Eye (tissue), 1 donor: ENCODE measurements around the gene APBB1IP.
"Not testable (repeated sequence)": the region's sequence is repeated elsewhere in the genome, so short reads cannot be mapped to it uniquely, and the experiment has no call there.

Source experiments
- DNase-seq: peaks from one replicate; pipeline ENCODE4 v3.0.0-alpha.2; 2015

Gene APBB1IP

DNA sequence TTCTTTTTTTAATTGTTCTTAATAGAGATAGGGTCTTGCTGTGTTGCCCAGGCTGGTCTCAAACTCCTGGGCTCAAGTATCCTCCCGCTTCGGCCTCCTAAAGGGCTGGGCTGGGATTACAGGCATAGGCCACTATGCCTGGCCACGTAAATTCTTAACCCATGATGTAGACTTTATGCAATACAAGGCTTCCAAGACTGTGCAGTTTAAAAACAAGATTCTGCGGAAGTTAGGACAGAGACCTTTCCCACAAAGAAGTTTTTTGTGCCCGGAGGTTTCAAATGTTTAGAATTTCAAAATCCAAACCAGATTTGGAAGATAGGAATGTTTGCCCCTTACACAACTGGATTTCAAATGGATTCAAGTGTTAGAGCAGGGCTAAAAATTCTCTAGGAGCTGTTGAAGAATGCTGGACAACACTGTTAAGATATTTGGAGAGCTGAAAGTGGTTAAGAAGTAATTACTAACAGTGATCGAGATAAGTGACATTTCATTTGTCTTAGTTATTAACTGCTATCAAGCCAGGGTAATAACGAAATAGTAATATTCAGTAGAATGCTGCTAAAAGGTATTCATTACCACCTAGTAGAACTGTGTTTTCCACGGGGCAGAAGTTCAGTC lies 7.4 kb downstream of the APBB1IP start:
- DNase-seq = no peak

DNA sequence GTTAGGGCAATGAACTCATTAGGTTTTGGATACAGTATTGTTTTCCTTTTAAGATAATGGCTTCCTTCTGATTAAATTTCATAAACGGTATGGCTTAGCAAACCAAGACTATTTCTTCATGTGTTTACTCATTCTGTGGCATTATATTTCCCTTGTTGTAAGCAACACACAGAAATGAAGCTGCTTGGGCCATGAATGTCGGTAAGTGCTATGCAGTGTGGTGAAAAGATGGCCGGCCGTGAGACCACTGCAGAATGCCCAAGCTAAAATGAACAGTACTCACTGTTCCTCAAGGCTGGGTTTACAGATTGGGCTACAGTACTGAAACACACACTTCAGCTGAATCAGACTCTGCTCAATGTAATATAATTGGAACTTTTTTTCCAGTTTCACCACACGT lies 8.1 kb downstream of the APBB1IP start:
- no peak for DNase-seq

DNA sequence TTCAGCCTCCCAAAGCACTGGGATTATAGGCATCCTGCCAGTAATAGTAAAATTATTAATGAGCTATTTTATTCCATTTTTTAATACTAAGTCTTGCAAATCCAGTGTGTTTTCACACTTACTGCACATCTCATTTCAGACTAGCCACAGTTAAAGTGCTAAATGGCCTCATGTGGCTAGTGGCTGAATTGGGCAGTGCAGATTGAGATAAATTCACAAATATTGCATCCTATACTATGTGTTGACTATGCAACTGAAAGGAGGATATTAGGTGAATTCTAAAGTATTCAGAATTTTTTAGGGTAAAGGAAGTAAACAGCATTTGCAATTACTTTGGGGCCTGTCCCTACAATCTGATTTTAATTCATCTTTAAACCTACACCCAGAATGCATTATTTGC lies 10.2 kb downstream of the APBB1IP start:
- no peak for DNase-seq

DNA sequence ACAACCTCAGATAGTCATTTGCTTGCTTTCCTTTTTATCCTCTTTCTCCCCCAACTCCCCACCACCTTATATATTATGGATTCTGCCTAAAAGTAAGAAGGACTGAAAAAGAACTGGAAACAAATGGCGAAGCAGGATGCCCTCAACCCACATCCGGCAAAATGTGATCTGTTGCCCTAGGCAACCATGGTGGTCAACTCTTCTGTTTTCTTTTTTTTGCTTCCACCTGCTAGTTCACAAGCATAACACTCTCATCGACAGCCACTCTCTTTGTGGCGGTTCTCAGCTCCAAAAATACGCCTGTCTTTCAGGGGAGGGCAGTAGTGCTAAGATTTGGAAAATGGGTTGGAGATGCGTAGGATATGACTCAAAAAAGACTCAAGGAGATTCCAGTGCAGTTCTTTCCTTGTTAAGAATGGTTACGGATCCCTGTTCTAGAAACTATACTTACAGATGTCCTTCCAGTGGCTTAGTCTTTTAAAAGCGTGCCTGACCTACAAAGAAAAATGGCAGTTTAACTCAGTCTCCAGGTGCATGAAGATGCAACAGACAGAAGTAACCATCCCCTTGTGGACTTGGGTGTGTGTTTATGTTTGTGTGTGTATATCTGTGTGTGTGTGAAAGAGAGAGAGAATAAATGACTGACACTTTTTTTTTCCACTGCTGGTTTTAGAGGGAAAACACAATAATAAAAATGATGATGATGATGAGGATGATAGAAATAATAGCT lies 10.7 kb downstream of the APBB1IP start:
- DNase-seq = no peak

DNA sequence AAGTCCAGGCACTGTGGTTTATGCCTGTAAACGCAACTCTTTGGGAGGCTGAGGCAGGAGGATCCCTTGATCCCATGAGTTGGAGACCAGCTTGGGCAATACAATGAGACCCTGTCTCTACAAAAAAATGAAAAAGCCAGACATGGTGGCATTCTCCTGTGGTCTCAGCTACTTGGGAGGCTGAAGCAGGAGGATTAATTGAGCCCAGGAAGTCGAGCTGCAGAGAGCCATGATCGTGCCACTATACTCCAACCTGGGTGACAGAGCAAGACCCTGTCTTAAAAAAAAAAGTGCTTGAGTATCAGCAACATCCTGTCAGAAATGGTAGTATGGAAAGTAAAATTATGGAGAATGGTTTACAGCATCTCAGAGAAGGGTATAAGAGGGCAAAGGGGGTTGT lies 11.6 kb downstream of the APBB1IP start:
- no peak for DNase-seq

DNA sequence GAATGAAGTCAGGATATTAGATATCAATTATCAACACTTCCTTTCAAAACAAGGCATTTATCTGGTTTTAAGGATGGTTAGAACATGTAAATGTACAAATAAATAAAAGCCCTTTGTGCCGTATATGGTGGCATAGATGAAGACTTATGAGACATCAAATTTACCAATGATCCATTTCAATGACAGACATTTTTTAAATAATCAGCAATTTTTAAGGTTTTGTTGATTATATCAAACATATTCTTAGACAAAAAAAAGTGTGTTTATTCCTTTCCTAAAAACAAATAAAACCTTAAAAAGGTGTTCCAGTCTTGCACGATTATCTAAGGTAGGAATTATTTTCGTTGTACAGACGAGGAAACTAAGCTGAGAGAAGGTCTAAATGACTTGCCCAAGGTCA lies 13.8 kb downstream of the APBB1IP start:
- no peak for DNase-seq

DNA sequence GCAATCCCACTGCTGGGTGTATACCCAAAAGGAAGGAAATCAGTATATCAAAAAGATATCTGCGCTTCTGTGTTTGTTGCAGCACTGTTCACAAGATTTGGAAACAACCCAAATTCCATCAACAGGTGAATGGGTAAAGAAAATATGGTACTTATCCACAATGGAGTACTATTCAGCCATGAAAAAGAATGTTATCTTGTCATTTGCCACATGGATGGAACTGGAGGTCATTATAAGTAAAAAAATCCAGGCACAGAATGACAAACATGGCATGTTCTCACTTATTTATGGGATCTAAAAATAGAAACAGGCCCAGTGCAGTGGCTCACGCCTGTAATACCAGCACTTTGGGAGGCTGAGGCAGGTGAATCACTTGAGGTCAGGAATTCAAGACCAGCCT lies 15.7 kb downstream of the APBB1IP start:
- DNase-seq = no peak

DNA sequence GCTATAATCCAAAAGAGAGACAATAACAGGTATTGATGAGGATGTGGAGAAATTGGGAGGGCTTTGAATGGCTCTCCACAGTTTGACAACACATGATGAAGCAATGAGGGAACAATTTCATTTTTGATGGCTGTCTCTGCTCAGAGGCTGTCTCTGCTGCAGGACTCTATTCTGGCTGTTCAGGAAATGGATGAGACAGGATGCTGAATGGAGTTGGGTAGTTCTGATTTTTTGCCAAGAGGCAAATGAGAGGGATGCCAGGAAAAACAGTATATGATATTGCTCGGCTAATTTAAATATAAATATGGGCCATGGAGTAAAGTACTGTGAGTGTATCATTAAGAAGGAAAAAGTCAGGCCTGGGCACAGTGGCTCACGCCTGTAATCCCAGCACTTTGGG lies 16.8 kb downstream of the APBB1IP start:
- DNase-seq = no peak

DNA sequence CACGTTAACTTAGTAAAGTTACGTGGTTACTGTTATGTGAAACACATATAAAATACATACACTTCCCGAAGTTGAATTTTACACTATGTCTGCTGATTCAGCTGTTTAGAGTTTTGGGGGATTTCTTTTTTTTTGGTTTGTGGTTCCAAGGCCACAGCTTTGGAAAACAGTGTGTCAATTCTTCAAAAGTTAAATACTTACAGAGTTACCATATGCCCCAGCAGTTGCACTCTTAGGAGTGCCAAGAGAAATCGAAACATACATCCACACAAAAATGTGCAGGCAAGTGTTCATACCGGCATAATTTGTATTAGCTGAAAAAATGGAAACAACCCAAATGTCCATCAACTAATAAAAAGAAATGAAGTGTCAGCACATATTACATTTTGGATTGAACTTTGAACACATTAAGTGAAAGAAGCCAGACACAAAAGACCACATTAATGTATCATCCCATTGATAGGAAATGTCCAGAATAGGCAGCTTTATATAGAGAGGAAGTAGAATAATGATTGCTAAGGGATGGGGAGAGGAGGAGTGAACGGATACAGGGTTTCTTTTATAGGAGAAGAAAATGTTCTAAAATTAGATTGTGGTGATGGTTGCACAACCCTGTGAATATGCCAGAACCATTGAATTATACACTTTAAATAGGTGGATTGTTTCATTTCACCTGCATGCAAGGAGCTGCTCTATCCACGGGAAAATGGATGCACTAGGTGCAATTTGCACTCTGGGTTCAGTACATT lies 17.6 kb downstream of the APBB1IP start:
- DNase-seq = peak; percentile 16

DNA sequence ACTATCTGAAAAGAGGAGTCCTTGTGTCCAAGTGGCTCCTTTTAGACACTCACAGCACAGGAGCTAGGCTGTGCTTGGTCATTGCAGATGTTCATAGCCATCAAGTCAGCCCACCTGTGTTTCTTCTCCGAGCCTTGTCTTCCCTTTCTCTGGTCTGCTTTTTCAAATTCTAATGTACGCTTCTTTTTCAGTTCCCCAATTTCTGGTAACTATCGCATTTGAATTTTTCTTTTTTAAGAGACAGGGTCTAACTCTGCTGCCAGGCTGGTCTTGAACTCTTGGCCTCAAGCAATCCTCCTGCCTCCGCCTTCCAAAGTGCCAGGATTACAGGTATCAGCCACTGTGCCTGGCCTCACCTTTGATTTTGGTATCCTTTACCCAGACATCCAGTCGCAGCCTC lies 18.9 kb downstream of the APBB1IP start:
- no peak for DNase-seq

DNA sequence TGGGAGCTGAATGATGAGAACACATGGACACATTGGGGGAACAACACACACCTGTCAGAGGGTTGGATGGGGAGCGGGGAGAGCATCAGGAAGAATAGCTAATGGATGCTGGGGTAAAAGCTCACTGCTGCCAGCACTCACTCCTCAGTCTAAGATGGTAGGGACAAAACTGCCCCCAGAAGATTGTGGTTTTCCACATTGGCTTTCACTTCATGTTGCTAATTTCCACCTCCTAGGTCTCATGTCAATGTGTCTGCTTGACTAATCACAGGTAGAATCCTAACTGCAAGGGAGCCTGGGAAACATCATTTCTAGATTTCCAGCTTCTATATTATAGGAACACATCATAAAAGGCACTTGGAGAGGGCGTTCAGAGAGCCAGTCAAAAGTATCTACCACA lies 22.6 kb downstream of the APBB1IP start:
- DNase-seq = no peak

DNA sequence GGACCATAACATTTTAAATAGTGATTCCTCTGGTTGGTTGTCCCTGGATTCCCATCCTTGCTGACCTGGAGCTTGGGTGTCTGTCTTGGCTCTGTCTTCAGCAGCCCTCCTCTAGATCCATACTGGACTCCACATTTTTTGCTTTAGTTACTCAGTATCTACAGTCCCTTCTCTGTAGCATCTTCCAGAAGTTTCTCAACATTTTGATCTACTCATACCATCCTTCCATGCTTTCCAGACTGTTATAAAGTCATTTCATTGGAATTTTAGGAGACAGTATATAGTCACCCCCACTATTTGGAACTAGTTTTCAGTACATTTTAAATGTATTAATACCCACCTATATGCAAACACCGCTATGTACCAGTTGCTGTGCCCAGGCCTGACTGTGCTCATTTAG lies 25.8 kb downstream of the APBB1IP start:
- no peak for DNase-seq

DNA sequence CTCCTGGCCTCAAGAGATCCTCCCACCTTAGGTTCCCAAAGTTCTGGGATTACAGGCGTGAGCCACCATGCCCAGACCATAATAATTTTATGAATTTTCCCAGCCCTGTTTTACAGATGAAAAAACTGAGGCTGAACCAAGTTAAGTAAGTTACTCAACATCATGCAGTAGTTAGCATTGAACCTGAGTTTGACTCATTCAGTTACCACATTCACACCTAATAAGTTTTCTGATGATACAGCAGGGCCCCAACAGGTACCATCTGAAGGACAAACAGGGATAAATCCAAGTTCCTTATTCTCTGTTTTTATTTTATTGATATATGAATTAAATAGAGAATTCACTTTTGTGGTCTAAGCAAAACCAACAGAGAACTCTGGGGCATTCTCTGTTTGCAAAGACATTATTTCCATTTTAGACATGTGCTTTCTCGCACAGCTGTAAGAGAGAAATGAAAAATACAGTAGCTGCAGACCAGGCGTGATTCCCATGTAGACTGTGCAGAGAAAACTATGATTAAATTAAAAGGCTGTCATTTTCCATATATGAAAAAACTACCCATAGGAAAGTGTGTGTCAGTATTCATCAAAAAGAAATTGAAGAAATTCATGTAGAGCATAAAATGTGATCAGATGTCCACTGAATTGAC lies 26.6 kb downstream of the APBB1IP start:
- DNase-seq = no peak

DNA sequence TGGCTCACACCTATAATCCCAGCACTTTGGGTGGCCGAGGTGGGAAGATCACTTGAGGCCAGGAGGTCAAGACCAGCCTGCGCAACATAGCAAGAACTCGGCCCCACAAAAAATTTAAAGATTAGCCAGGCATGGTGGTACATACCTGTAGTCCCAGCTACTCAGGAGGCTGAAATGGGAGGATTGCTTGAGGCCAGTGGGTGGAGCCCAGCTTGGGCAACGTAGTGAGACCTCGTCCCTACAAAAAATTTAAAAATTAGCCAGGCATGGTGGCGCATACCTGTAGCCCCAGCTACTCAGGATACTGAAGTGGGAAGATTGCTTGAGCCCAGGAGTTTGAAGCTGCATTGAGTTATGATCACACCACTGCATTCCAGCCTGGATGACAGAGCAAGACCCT lies 28.4 kb downstream of the APBB1IP start:
- not testable (repeated sequence) for DNase-seq

DNA sequence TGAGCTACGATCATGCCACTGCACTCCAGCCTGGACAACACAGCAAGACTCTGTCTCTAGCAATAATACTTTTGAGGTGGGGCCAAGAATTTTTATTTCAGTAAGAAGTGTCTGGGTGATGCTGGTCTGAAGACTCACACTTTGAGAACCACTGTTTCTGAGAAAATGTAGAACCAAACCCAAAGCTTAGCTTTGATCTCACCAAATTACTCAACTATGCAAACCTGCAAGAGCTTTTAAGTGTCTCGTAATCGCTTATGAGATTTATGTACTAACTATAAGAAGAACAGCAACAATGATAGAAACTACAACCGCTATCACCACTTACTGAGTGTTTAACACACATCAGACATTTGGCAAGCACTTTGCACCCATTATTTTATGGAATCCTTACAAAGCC lies 29.5 kb downstream of the APBB1IP start:
- no peak for DNase-seq

DNA sequence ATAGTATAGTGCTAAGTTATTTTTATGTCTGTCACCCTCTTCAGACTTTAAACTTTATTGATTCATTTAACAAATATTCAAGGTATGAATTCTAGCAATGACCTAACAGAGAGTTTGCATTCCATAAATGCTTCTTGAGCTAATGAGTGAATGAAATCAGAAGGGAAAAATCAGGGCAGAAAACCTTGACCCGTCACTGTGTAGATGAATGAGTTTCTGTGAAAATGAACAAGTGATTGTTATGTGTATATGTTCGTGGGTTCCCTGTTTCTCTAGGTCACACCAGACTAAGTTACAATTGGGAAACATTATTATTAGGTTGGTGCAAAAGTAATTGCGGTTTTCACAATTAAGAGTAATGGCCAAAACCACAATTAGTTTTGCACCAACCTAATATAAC lies 30.1 kb downstream of the APBB1IP start:
- DNase-seq = no peak

DNA sequence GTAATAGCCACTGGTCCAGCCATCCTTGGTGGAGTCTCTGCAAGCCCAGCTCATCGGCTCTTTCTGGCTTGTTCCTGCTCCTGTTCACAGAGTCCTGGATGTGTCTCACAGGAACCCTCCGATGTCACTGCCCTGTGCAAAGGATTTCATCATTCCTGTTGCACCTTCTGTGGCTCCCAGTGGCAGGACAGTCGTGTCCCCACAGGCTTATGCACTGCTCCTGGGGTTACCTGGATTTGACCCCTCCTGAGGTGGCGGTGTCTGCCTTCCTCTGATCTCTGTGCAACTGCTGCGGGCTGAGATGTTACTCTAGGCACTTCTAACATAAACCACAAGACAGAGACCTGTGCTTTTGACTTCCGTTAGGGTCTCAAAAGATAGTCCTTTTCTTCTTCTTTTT lies 30.6 kb downstream of the APBB1IP start:
- no peak for DNase-seq

DNA sequence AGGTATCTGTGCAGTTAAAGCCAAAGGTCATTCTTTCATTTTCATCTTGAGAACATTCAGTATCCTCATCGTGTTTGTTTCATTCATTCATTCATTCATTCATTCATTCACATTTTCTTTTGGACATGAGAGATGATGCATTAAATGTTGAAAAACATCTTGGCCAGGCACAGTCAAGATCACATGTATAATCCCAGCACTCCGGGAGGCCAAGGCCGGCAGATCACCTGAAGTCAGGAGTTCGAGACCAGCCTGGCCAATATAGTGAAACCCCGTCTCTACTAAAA lies 34.3 kb downstream of the APBB1IP start:
- no peak for DNase-seq

DNA sequence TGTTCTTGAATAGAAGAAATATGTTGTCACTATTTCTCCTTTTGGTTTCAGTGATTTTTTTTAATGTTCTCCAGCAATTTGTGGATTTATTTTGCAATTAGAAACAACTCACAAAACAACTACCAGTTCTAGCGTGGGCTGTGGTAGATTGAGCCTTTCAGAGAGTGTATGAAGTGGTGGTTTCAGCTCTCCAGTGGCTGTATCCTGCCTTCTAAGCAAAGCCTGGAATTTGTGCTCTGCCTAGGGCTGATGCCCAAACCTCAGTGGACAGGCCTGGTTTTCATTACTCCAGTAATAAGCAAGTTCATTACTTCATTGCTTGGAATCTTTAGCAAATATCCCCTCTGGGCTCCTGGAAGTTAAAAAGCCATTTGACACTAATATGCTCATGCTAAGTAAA lies 35.9 kb downstream of the APBB1IP start:
- DNase-seq = peak; percentile 18

DNA sequence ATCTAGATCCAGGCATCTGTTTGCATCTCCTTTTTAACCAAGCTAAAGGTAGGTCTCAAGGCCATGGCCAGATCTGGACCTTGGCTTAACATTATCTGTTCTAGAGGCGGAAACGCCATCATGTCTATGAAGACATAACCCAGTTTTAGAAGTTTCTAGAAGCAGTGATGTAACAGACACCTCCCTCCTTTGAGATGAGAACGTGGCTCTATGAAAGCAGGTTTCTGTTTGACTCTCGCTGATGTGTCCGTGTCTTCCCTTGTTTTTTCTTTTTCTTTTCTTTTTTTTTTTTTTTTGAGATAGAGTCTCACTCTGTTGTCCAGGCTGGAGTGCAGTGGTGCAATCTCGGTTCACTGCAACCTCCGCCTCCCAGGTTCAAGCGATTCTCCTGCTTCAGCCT lies 36.7 kb downstream of the APBB1IP start:
- not testable (repeated sequence) for DNase-seq

DNA sequence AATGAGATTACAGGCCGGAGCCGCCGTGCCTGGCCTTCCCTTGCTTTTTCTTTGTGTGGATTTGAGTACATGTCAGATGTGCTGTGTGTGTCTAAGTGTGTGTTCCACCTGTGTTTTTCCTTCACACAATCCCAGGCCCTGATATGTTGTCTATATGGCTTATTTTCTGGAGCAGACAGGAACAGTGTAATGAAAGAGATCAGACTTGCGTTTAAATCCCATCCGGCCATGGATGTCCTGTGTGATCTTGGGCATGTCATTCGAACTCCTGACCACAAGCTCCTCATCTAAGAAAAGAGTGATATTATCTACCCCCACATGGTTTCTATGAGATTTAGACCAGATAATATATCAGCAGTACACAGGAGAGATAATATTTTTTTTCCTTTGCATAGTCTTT lies 37.2 kb downstream of the APBB1IP start:
- no peak for DNase-seq

DNA sequence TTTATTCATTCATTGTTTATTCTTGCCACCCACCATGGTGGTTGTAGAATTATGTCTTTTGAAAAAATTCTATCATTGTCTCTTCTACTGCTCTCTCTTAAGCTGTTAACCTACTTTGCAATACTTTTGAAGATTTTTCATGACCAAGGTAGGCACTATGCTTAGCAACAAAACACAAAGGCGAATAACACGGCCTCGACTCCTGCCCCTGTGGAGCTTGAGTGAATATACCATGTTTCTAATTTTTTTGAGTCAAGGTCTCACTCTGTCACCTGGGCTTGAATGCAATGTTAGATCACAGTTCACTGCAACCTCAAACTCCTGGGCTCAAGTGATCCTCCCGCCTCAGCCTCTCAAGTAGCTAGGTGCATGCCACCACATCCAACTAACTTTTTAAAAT lies 39.4 kb downstream of the APBB1IP start:
- no peak for DNase-seq

DNA sequence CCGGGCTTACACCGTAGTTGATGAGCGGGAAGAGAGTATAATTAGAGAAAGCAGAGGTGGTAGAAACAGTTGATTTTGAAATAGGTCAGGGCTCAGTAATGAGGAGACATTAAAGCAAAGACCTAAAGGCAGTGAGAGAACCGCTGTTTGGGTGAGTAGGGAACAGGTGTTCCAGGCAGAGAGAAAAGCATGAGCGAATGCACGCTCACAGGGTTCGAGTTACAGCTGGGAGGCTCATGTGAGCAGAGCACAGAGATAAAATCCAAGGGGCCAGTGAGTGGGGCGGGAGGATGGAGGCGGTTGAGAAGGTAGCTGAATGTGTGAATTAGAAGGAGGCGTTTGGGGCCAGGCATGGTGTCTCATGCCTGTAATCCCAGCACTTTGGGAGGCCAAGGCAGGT lies 39.9 kb downstream of the APBB1IP start:
- no peak for DNase-seq
